Measurements from ENCODE around the gene ANO9.

DNA sequence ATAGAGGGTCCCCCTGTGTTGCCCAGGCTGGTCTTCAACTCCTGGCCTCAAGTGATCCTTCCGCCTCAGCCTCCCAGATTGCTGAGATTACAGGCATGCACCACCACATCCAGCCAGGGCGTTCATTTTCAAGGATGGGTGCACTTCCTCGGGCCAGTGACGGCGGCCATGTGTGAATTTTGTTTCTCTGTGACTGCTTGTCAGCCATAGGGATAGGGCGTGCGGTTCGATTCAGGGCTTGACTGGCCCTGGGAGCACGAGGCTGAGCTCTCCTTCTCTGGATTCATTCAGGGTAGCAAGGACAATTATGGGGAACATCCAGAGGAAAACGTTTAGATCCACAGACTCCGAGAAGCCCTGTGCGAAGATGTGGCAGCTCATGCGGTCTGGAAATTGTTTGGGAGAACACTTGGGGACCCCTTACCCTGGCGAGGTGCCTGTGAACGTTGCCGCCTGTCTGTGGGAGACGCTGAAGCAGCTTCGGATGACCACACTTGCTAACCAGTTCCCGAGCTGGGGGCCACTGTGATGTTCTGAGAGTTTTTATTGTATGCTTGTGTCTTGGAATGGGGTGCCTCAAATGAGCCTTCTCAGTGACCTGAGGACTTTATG is 11.2 kb upstream of the ANO9 start:
- TF ChIP-seq, protein P1, sequence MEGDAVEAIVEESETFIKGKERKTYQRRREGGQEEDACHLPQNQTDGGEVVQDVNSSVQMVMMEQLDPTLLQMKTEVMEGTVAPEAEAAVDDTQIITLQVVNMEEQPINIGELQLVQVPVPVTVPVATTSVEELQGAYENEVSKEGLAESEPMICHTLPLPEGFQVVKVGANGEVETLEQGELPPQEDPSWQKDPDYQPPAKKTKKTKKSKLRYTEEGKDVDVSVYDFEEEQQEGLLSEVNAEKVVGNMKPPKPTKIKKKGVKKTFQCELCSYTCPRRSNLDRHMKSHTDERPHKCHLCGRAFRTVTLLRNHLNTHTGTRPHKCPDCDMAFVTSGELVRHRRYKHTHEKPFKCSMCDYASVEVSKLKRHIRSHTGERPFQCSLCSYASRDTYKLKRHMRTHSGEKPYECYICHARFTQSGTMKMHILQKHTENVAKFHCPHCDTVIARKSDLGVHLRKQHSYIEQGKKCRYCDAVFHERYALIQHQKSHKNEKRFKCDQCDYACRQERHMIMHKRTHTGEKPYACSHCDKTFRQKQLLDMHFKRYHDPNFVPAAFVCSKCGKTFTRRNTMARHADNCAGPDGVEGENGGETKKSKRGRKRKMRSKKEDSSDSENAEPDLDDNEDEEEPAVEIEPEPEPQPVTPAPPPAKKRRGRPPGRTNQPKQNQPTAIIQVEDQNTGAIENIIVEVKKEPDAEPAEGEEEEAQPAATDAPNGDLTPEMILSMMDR (IDR thresholded peaks at IDR 0.05), result no peak
- TF ChIP-seq POLR2A (IDR thresholded peaks at IDR 0.05; ENCODE audit: low read depth), result no peak
- TF ChIP-seq POLR2AphosphoS5 (IDR thresholded peaks at IDR 0.05), result no peak
- no peak for TF ChIP-seq EP300 (IDR thresholded peaks at IDR 0.05)

Data from esophagus muscularis mucosa (tissue), 4 donors.